GM23338 (cell line): ENCODE results near the gene WNT2. TPM values are rescaled to one million over a fixed set of nuclear protein-coding genes. Genes with fewer than 3 reads are reported as not detected.

Source experiments
- polyA plus RNA-seq: library from polyadenylated mRNA; unstranded; fragments of >200 nt; fragmentation: Nextera tagmentation; extraction: Ambion mirVana; gene quantifications from 2 replicates; pipeline ENCODE4 v1.2.1, GENCODE V29; 2016
- small RNA-seq: library from RNA; depleted of rRNA; stranded (forward); fragments of <200 nt; gene quantifications from one replicate; pipeline ENCODE3, GENCODE V24; 2014; ENCODE audit warnings: low replicate concordance
- total RNA-seq: library from RNA; depleted of rRNA; stranded (reverse); fragments of >200 nt; shearing (Covaris generic); gene quantifications from 2 replicates; pipeline ENCODE4 v1.2.3, GENCODE V29; 2014; rRNA removed

The WNT2 gene
- total and polyA plus RNA-seq, 2 experiments from 2014 or later, result not detected

Small RNA genes within 50 kb of the gene (small RNA-seq; reads per million reads assigned to genes)
- gene MTCYBP6, result not detected

Other genes starting within 250 kb of the WNT2 start
- gene ASZ1, start 104.4 kb upstream of the WNT2 start, total RNA-seq, result not detected in 2 replicates
- gene ASZ1, start 104.4 kb upstream of the WNT2 start, polyA plus RNA-seq, result not detected in 2 replicates
- gene CFTR, start 157.0 kb upstream of the WNT2 start, total RNA-seq, result 0.78 and 1.2 TPM in 2 replicates
- gene CFTR, start 157.0 kb upstream of the WNT2 start, polyA plus RNA-seq, result 0.24 and 0.45 TPM in 2 replicates